ENCODE data around the gene UGP2. TPM values are rescaled to one million over a fixed set of nuclear protein-coding genes. Genes with fewer than 3 reads are reported as not detected.
"Not testable (repeated sequence)": the region's sequence is repeated elsewhere in the genome, so short reads cannot be mapped to it uniquely, and the experiment has no call there.

Gene UGP2
- total RNA-seq, 4 donors from 2014 or later = 85.4 to 125 (median 106) TPM

- H3K36me3 ChIP-seq = no peaks in the 10 kb centered on the region
- DNase-seq = no peak
- H3K27me3 ChIP-seq = no peaks in the 10 kb centered on the region
- H3K9me3 ChIP-seq = no peaks in the 10 kb centered on the region
- H3K4me3 ChIP-seq = no peak overlapping the region
- H3K27ac ChIP-seq = no peak overlapping the region
- H3K4me1 ChIP-seq = peaks cover 0 to 34% (median 0%) of the 10 kb centered on the region in 4 donors
- no peak for TF ChIP-seq POLR2A (IDR thresholded peaks at IDR 0.05)
- TF ChIP-seq, protein P1, sequence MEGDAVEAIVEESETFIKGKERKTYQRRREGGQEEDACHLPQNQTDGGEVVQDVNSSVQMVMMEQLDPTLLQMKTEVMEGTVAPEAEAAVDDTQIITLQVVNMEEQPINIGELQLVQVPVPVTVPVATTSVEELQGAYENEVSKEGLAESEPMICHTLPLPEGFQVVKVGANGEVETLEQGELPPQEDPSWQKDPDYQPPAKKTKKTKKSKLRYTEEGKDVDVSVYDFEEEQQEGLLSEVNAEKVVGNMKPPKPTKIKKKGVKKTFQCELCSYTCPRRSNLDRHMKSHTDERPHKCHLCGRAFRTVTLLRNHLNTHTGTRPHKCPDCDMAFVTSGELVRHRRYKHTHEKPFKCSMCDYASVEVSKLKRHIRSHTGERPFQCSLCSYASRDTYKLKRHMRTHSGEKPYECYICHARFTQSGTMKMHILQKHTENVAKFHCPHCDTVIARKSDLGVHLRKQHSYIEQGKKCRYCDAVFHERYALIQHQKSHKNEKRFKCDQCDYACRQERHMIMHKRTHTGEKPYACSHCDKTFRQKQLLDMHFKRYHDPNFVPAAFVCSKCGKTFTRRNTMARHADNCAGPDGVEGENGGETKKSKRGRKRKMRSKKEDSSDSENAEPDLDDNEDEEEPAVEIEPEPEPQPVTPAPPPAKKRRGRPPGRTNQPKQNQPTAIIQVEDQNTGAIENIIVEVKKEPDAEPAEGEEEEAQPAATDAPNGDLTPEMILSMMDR (IDR thresholded peaks at IDR 0.05) = no peak
Measured at GRCh38 chr2:63844616-63845015, 2.9 kb downstream of the UGP2 start.

GRCh38 chr2:63845866-63846265, 4.2 kb downstream of the UGP2 start:
- no peak overlapping the region for H3K27ac ChIP-seq
- no peaks in the 10 kb centered on the region for H3K27me3 ChIP-seq
- peaks cover 0 to 31% (median 1%) of the 10 kb centered on the region in 4 donors for H3K4me1 ChIP-seq
- H3K4me3 ChIP-seq = no peak overlapping the region
- H3K9me3 ChIP-seq = no peaks in the 10 kb centered on the region
- DNase-seq = no peak
- no peaks in the 10 kb centered on the region for H3K36me3 ChIP-seq
- no peak for TF ChIP-seq POLR2A (IDR thresholded peaks at IDR 0.05)
- TF ChIP-seq, protein P1 (IDR thresholded peaks at IDR 0.05) = no peak

DNA sequence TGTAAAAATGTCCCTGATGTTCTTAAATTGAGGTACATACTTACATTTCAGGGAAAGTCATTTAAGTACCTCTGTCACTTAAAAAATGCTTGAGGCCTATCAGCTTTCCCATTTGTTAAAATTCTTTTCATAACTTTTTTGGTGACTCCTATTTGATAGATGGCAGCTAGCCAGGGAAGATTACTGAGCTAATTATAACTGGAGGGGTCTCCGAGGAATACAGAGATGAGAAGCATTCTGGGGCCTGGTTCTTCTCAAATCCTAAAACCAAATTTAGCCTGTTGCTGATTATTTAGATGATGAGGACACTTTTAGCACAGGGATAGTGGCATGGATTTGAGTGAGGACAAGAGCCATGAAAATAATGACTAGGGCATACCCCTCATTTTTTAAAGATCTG, 4.8 kb downstream of the UGP2 start:
- Histone ChIP-seq H3K4me3 (no peak overlapping the region), H3K27ac (no peak overlapping the region), H3K27me3 (no peaks in the 10 kb centered on the region), H3K4me1 (peaks cover 0 to 31% (median 2%) of the 10 kb centered on the region in 4 donors), H3K9me3 (no peaks in the 10 kb centered on the region), H3K36me3 (no peaks in the 10 kb centered on the region)
- DNase-seq = no peak
- TF ChIP-seq, protein P1 (IDR thresholded peaks at IDR 0.05) = no peak
- no peak for TF ChIP-seq POLR2A (IDR thresholded peaks at IDR 0.05)

DNA sequence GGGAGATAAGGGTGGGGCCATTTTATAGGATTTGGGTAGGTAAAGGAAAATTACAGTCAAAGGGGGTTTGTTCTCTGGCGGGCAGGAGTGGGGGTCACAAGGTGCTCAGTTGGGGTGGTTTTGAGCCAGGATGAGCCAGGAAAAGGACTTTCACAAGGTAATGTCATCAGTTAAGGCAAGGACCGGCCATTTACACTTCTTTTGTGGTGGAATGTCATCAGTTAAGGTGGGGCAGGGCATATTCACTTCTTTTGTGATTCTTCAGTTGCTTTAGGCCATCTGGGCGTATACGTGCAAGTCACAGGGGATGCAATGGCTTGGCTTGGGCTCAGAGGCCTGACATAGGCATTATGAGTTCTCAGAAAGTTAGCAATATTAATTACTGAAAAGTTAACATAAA, 5.9 kb downstream of the UGP2 start:
- not testable (repeated sequence) for H3K4me3 ChIP-seq, H3K9me3 ChIP-seq, H3K27me3 ChIP-seq, H3K36me3 ChIP-seq, DNase-seq, H3K27ac ChIP-seq
- peaks cover 0 to 31% (median 2%) of the 10 kb centered on the region in 4 donors for H3K4me1 ChIP-seq

GRCh38 chr2:63849381-63850203, 7.9 kb downstream of the UGP2 start:
- TF ChIP-seq, protein P1 (IDR thresholded peaks at IDR 0.05) = no peak
- DNase-seq = no peak
- H3K27me3 ChIP-seq = no peaks in the 10 kb centered on the region
- no peak overlapping the region for H3K4me3 ChIP-seq
- peaks cover 0 to 26% (median 4%) of the 10 kb centered on the region in 4 donors for H3K4me1 ChIP-seq
- H3K36me3 ChIP-seq = no peaks in the 10 kb centered on the region
- no peak overlapping the region for H3K27ac ChIP-seq
- H3K9me3 ChIP-seq = no peaks in the 10 kb centered on the region

GRCh38 chr2:63850204-63850571, 8.5 kb downstream of the UGP2 start:
- H3K27ac ChIP-seq = no peak overlapping the region
- peaks cover 0 to 21% (median 4%) of the 10 kb centered on the region in 4 donors for H3K4me1 ChIP-seq
- H3K4me3 ChIP-seq = no peak overlapping the region
- TF ChIP-seq, protein P1 (IDR thresholded peaks at IDR 0.05) = no peak
- no peak for TF ChIP-seq POLR2A (IDR thresholded peaks at IDR 0.05)
- H3K36me3 ChIP-seq = no peaks in the 10 kb centered on the region
- no peaks in the 10 kb centered on the region for H3K27me3 ChIP-seq
- H3K9me3 ChIP-seq = no peaks in the 10 kb centered on the region
- no peak for DNase-seq

All from Peyer's patch (tissue), 4 donors.